ENCODE results near the gene MDM2. TPM values are rescaled to one million over a fixed set of nuclear protein-coding genes. Genes with fewer than 3 reads are reported as not detected.

MDM2 gene
- total RNA-seq, 1 experiment from 2014 or later, result 159 TPM

DNA sequence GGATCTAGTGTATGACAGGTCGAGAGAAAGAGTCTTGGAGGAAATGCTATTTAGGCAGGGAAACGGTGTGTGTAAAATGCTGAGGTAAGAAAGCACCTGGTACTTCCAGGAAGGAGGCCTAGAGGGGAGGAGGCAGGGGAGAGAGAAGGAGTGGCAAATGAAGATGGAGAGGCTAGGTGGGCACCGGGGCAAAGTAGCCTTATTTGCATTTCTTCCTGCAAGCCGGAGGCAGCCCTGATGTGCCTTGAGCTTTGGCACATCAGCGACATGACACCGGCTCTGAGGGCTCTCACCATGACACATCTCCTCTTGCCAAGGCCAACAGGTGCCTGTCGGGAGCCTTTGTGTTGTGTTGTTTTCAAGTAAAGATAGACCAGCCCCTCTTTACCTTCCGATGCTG lies 63.4 kb downstream of the MDM2 start:
- H3K9ac ChIP-seq (ENCODE audit: extremely low read depth, insufficient read length, low read length), result no peak overlapping the region
- no peak overlapping the region for H3K18ac ChIP-seq (ENCODE audit: insufficient read length, low read depth, low read length)
- no peaks in the 10 kb centered on the region for H3K79me1 ChIP-seq (ENCODE audit: insufficient read depth, low read depth, low read length, poor library complexity, severe bottlenecking)
- H3K9me3 Mint-ChIP-seq, result no peaks in the 10 kb centered on the region
- H3K4me3 Mint-ChIP-seq, result no peak overlapping the region
- no peak overlapping the region for H4K91ac ChIP-seq (ENCODE audit: insufficient read length, low read depth, low read length)
- H3K23ac ChIP-seq (ENCODE audit: insufficient read length, low read depth, low read length), result no peak overlapping the region
- no peak overlapping the region for H3K14ac ChIP-seq (ENCODE audit: insufficient read depth, low read length)
- H3K4me1 ChIP-seq (ENCODE audit: insufficient read depth, low read length), result no peaks in the 10 kb centered on the region; the same call in 1 of the 2 replicates
- H3K79me2 ChIP-seq (ENCODE audit: insufficient read depth, low read length), result no peaks in the 10 kb centered on the region
- H2BK120ac ChIP-seq (ENCODE audit: low read depth, low read length, poor library complexity, severe bottlenecking), result no peak overlapping the region
- H4K5ac ChIP-seq (ENCODE audit: insufficient read length, low read depth, low read length), result no peak overlapping the region
- H3K9me3 ChIP-seq (ENCODE audit: control insufficient read depth, low read depth, low read length), result no peaks in the 10 kb centered on the region
- no peak overlapping the region; a peak in 1 of 7 replicates for H3K27ac Mint-ChIP-seq
- no peak overlapping the region for H2BK5ac ChIP-seq (ENCODE audit: insufficient read length, low read length)
- no peaks in the 10 kb centered on the region for H3K27me3 ChIP-seq (ENCODE audit: insufficient read depth, low read length)
- no peak overlapping the region for H3K56ac ChIP-seq (ENCODE audit: insufficient read length, low read depth, low read length)
- H3T11ph ChIP-seq (ENCODE audit: low read length), result no peak overlapping the region
- no CpG with 5 or more reads among the region's 8 CpGs for WGBS (ENCODE audit: extremely low coverage, insufficient read length, low lambda C conversion rate)
- H2BK15ac ChIP-seq (ENCODE audit: low read depth, low read length), result no peak overlapping the region
- no peak overlapping the region for H4K8ac ChIP-seq (replicated peaks; ENCODE audit: insufficient read length, low read depth, low read length)
- H2AK5ac ChIP-seq (ENCODE audit: insufficient read length, low read length), result no peak overlapping the region
- H2AFZ ChIP-seq (ENCODE audit: low read length), result no peak overlapping the region
- no peak overlapping the region for H2BK20ac ChIP-seq (ENCODE audit: low read depth, low read length, poor library complexity, severe bottlenecking)
- no peak for DNase-seq
- no peaks in the 10 kb centered on the region for H3K36me3 Mint-ChIP-seq (ENCODE audit: insufficient read depth in 1 of 3, low read depth in 3 of 3)
- H4K20me1 ChIP-seq (ENCODE audit: control insufficient read depth, insufficient read depth, insufficient read length), result no peaks in the 10 kb centered on the region
- H3K27ac ChIP-seq (ENCODE audit: insufficient read length, low read depth, low read length), result no peak overlapping the region
- no peak overlapping the region for H3K4ac ChIP-seq (ENCODE audit: low read depth, low read length)
- H3K4me1 Mint-ChIP-seq, result peaks cover 10 to 13% of the 10 kb centered on the region in 2 experiments
- H3K4me2 ChIP-seq (ENCODE audit: insufficient read depth, insufficient read length, low read length), result no peak overlapping the region
- H3K23me2 ChIP-seq (ENCODE audit: insufficient read length, low read depth, low read length, poor library complexity, severe bottlenecking), result no peaks in the 10 kb centered on the region
- no peaks in the 10 kb centered on the region for H3K27me3 Mint-ChIP-seq (ENCODE audit: low read depth)
- no peak overlapping the region for H2BK12ac ChIP-seq (ENCODE audit: insufficient read length, low read depth, low read length)
- TF ChIP-seq, protein P1, sequence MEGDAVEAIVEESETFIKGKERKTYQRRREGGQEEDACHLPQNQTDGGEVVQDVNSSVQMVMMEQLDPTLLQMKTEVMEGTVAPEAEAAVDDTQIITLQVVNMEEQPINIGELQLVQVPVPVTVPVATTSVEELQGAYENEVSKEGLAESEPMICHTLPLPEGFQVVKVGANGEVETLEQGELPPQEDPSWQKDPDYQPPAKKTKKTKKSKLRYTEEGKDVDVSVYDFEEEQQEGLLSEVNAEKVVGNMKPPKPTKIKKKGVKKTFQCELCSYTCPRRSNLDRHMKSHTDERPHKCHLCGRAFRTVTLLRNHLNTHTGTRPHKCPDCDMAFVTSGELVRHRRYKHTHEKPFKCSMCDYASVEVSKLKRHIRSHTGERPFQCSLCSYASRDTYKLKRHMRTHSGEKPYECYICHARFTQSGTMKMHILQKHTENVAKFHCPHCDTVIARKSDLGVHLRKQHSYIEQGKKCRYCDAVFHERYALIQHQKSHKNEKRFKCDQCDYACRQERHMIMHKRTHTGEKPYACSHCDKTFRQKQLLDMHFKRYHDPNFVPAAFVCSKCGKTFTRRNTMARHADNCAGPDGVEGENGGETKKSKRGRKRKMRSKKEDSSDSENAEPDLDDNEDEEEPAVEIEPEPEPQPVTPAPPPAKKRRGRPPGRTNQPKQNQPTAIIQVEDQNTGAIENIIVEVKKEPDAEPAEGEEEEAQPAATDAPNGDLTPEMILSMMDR (conservative IDR thresholded peaks at IDR 0.05), result no peak
